RWPE1 (cell line): ENCODE measurements around the gene PDE3B.
"Not testable (repeated sequence)": the region's sequence is repeated elsewhere in the genome, so short reads cannot be mapped to it uniquely, and the experiment has no call there.

Experiments used
- CTCF ChIA-PET: fragments of 350-600 bp; sonication (Branson Sonifier 250); formaldehyde crosslinking; extraction: SDS; loops from one replicate; lab custom pipeline; 2021; lab: Yijun Ruan, JAX
- POLR2A ChIA-PET: fragments of 400-600 bp; formaldehyde crosslinking; extraction: SDS; loops from one replicate; lab custom pipeline; 2020; ENCODE audit warnings: antibody characterized with exemption; ENCODE audit not compliant: low non-redundant PET; lab: Yijun Ruan, JAX
- DNase-seq: peaks from one replicate; pipeline ENCODE4 v3.0.0; 2012; ENCODE audit warnings: low spot score
- H3K27ac ChIP-seq: fragments of 450-650 bp; 2 replicates; pipeline ENCODE4 v1.5.1; 2017
- CTCF ChIP-seq: fragments of 450-650 bp; conservative IDR thresholded peaks from 2 replicates; pipeline ENCODE4 v1.5.1; 2017; ENCODE audit warnings: low read depth, mild to moderate bottlenecking

PDE3B gene

DNA sequence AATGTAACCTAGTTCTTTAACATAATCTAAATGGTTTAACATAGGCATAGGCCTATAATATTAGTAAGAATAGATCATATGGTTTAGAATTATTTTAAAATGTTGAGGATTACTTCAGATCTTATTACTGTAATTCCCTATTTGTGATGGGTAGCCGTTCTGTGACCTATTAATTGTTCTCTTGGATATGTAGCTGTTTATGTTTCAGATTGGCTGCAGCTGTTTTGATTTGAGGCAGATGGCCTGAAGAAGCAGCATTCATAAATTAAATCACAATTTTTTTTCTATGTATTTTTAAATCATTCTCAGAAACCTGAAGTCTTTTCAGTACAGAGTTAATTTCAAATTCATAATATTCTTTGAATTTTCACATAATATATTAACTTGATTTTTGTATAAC, 104.5 kb downstream of the PDE3B start:
- H3K27ac ChIP-seq: no peak overlapping the region
- CTCF ChIA-PET: interaction anchor here (0.7 kb wide), 1 partner anchor 1417 kb away, joined by 7 read pairs; no protein-coding TSS in a partner anchor
- no peak for DNase-seq
- POLR2A ChIA-PET: no interaction called here
- no peak for TF ChIP-seq CTCF

GRCh38 chr11:14750911-14751310, 107.3 kb downstream of the PDE3B start:
- no peak for DNase-seq
- TF ChIP-seq CTCF: no peak
- no peak overlapping the region for H3K27ac ChIP-seq
- ChIA-PET CTCF (no interaction called here), POLR2A (no interaction called here)

DNA sequence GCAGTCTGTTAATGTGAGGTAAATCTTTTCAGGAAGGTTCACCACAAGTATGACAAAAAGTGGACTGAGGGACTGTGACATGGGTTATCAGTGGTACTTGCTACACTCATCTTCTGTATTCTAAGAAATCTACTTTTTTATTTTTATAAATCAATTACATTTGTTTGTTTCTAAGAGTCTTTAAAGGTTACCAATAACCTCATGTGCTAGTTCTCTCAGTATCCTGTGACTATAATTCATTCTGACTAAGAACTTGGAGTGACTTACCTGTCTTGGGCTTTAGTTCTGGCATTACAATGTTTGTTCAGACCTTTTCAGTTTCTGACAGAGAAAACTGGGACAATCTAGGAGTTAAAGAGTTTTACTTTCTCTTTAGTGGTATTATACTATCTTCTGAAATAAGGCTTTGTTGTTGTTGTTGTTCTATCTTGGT, 108.4 kb downstream of the PDE3B start:
- DNase-seq: no peak
- no peak for TF ChIP-seq CTCF
- CTCF ChIA-PET: no interaction called here
- no peak overlapping the region for H3K27ac ChIP-seq
- POLR2A ChIA-PET: no interaction called here

DNA sequence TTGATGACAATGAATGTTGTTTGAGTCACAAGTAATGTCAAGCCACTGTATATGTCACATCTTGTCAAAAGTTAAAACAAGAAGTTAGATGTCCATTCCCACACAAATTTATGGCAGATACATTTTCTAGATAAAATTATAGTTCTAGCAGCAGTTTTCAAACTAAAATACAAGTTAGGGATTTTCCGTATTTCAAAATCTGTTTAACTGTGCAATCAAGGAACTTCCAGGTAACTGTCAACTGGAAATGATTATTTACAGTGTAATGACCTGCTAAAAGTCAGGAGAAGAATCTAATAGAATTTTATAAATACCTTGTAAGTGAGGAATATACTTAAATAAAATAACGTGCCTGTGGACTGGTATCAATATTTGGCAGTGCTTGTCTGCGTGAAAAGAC, 111.5 kb downstream of the PDE3B start:
- no peak for DNase-seq
- no peak overlapping the region for H3K27ac ChIP-seq
- POLR2A ChIA-PET: no interaction called here
- no peak for TF ChIP-seq CTCF
- CTCF ChIA-PET: interaction anchor here (0.6 kb wide), 1 partner anchor 162 kb away, joined by 3 read pairs; no protein-coding TSS in a partner anchor

GRCh38 chr11:14756349-14756748, 112.7 kb downstream of the PDE3B start:
- CTCF ChIA-PET: interaction anchor here (0.5 kb wide), 1 partner anchor 191 kb away, joined by 3 read pairs; no protein-coding TSS in a partner anchor

GRCh38 chr11:14759300-14760012, 115.9 kb downstream of the PDE3B start:
- H3K27ac ChIP-seq, CTCF ChIA-PET, POLR2A ChIA-PET, DNase-seq: not testable (repeated sequence)

More at GRCh38 chr11:14756349-14756748, 112.7 kb downstream of the PDE3B start:
- H3K27ac ChIP-seq: no peak overlapping the region
- no peak for DNase-seq
- POLR2A ChIA-PET: no interaction called here
- TF ChIP-seq CTCF: no peak

- POLR2A ChIA-PET: no interaction called here
- CTCF ChIA-PET: no interaction called here
- H3K27ac ChIP-seq: no peak overlapping the region
Observed at GRCh38 chr11:14764179-14764578, 120.6 kb downstream of the PDE3B start.

More at GRCh38 chr11:14764179-14764578, 120.6 kb downstream of the PDE3B start:
- DNase-seq: no peak
- no peak for TF ChIP-seq CTCF
